ENCODE data around the gene THBS2. TPM values are rescaled to one million over a fixed set of nuclear protein-coding genes. Genes with fewer than 3 reads are reported as not detected.

Gene THBS2
- total RNA-seq, 1 experiment from 2014 or later: not detected

DNA sequence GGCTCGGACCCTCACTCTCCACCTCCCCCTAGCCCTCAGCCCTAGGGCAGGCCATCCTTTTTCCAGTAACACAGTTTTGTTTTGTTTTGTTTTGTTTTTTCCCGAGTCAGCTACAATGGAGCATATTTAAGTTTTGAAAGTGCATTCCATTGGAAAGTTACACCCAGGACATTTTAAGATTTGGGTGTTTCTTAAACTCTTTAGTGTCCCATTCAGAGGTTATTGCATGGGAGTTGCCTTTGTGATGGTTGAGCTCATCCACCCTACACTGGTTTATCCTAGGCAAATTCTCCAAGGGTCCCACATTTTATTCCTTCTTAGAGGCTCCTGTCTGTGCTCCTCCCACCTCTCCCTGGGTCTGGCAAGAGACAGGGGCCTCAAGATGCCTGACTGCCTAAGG lies 58.9 kb downstream of the THBS2 start:
- POLR2A ChIA-PET (ENCODE audit: unreplicated experiment): no interaction called here
- CTCF ChIA-PET: no interaction called here
- no peak for TF ChIP-seq EZH2 (IDR thresholded peaks at IDR 0.05; ENCODE audit: low read depth)
- TF ChIP-seq, protein P1, sequence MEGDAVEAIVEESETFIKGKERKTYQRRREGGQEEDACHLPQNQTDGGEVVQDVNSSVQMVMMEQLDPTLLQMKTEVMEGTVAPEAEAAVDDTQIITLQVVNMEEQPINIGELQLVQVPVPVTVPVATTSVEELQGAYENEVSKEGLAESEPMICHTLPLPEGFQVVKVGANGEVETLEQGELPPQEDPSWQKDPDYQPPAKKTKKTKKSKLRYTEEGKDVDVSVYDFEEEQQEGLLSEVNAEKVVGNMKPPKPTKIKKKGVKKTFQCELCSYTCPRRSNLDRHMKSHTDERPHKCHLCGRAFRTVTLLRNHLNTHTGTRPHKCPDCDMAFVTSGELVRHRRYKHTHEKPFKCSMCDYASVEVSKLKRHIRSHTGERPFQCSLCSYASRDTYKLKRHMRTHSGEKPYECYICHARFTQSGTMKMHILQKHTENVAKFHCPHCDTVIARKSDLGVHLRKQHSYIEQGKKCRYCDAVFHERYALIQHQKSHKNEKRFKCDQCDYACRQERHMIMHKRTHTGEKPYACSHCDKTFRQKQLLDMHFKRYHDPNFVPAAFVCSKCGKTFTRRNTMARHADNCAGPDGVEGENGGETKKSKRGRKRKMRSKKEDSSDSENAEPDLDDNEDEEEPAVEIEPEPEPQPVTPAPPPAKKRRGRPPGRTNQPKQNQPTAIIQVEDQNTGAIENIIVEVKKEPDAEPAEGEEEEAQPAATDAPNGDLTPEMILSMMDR (conservative IDR thresholded peaks at IDR 0.05): no peak
- H3K79me2 ChIP-seq (ENCODE audit: low read depth): no peaks in the 10 kb centered on the region
- no peaks in the 10 kb centered on the region for H4K20me1 ChIP-seq (ENCODE audit: insufficient read depth)
- DNase-seq: no peak
- H3K4me2 ChIP-seq: no peak overlapping the region
- H3K27ac ChIP-seq: no peak overlapping the region
- H3F3A ChIP-seq (ENCODE audit: insufficient read depth, low read depth): no peaks in the 10 kb centered on the region
- H3K9me3 ChIP-seq (ENCODE audit: insufficient read depth, low read depth): no peaks in the 10 kb centered on the region
- intact Hi-C loops (cut with micrococcal nuclease; ENCODE audit: unreplicated experiment): no loop called here
- H3K27me3 ChIP-seq (ENCODE audit: insufficient read depth, low read depth): peaks cover 34% of the 10 kb centered on the region
- no peak overlapping the region for H3K4me3 ChIP-seq
- no peaks in the 10 kb centered on the region for H3K4me1 ChIP-seq (replicated peaks; ENCODE audit: insufficient read depth)
- H2AFZ ChIP-seq: no peak overlapping the region
- no peaks in the 10 kb centered on the region for H3K9me2 ChIP-seq (ENCODE audit: insufficient read depth)
- H3K36me3 ChIP-seq (ENCODE audit: low read depth): no peaks in the 10 kb centered on the region
- BruUV-seq (replicated peaks): no TSS peak

DNA sequence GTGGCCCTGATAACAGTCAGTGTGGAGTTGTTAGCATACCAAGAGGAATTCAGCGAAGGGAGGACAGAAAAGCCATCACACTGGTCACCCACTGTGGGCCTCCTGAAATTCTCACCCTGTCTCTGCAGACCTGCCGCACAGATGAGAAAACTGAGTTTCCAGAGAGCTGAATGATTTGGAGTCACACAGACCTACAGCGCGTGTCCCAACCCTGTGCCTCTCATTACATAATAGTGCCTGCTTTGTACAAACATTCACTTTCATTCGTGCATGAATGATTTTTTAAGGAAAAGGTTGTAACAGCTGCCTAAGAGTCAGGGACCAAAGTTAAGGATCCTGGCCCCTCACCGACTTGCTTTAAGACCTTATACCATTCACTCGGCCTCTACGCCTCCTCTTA lies 62.7 kb downstream of the THBS2 start:
- Histone ChIP-seq H3K9me2 (ENCODE audit: insufficient read depth) (no peaks in the 10 kb centered on the region), H3K4me3 (no peak overlapping the region), H3F3A (ENCODE audit: insufficient read depth, low read depth) (no peaks in the 10 kb centered on the region), H2AFZ (no peak overlapping the region), H4K20me1 (ENCODE audit: insufficient read depth) (no peaks in the 10 kb centered on the region), H3K4me2 (no peak overlapping the region), H3K79me2 (ENCODE audit: low read depth) (no peaks in the 10 kb centered on the region), H3K9me3 (ENCODE audit: insufficient read depth, low read depth) (no peaks in the 10 kb centered on the region), H3K27ac (no peak overlapping the region), H3K36me3 (ENCODE audit: low read depth) (no peaks in the 10 kb centered on the region), H3K27me3 (ENCODE audit: insufficient read depth, low read depth) (peaks cover 59% of the 10 kb centered on the region), H3K4me1 (replicated peaks; ENCODE audit: insufficient read depth) (no peaks in the 10 kb centered on the region)
- TF ChIP-seq, protein P1 (conservative IDR thresholded peaks at IDR 0.05): no peak
- TF ChIP-seq EZH2 (IDR thresholded peaks at IDR 0.05; ENCODE audit: low read depth): no peak
- ChIA-PET CTCF (no interaction called here), POLR2A (ENCODE audit: unreplicated experiment) (no interaction called here)
- intact Hi-C loops (cut with micrococcal nuclease; ENCODE audit: unreplicated experiment): no loop called here
- no TSS peak for BruUV-seq (replicated peaks)
- no peak for DNase-seq

DNA sequence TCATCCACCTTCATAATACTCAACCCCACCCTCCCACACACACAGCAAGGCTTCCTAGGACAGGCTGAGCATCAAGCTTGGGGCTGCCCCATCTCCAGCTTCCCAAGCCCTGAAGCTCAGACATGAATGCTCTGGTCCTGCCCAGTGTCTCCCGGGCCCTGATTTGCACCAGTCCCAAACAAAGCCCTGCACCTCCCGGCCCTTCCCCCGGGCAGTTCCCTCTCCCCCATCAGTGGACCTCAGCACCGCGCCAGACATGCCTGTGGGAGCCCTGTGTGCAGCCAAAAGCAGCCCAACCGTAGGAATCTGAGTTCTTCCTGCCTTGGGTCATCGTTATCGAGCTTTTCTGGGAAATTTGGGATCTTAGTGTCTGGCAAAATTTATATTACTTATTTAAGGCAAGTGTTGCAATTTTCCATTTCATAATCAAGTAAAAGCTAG lies 63.5 kb downstream of the THBS2 start:
- H3K27ac ChIP-seq: no peak overlapping the region
- H3K36me3 ChIP-seq (ENCODE audit: low read depth): no peaks in the 10 kb centered on the region
- H3F3A ChIP-seq (ENCODE audit: insufficient read depth, low read depth): no peaks in the 10 kb centered on the region
- H3K4me1 ChIP-seq (replicated peaks; ENCODE audit: insufficient read depth): no peaks in the 10 kb centered on the region
- no peak overlapping the region for H2AFZ ChIP-seq
- H3K9me2 ChIP-seq (ENCODE audit: insufficient read depth): no peaks in the 10 kb centered on the region
- ChIA-PET CTCF (no interaction called here), POLR2A (ENCODE audit: unreplicated experiment) (no interaction called here)
- no TSS peak for BruUV-seq (replicated peaks)
- H3K4me3 ChIP-seq: no peak overlapping the region
- intact Hi-C loops (cut with micrococcal nuclease; ENCODE audit: unreplicated experiment): no loop called here
- TF ChIP-seq EZH2 (IDR thresholded peaks at IDR 0.05; ENCODE audit: low read depth): no peak
- TF ChIP-seq, protein P1 (conservative IDR thresholded peaks at IDR 0.05): no peak
- no peaks in the 10 kb centered on the region for H3K79me2 ChIP-seq (ENCODE audit: low read depth)
- H4K20me1 ChIP-seq (ENCODE audit: insufficient read depth): no peaks in the 10 kb centered on the region
- no peak for DNase-seq
- H3K9me3 ChIP-seq (ENCODE audit: insufficient read depth, low read depth): no peaks in the 10 kb centered on the region
- H3K27me3 ChIP-seq (ENCODE audit: insufficient read depth, low read depth): peaks cover 64% of the 10 kb centered on the region
- no peak overlapping the region for H3K4me2 ChIP-seq
